Astrocyte of the hippocampus (primary cell): Measurements from ENCODE around the gene SCAP.
A peak's percentile ranks its signal among the peaks of the same experiment; 100 is the strongest.

Experiments
- DNase-seq: peaks from one replicate; pipeline ENCODE4 v3.0.0; 2011; ENCODE audit warnings: low read depth, low spot score

Gene SCAP

GRCh38 chr3:47366833-47367232 lies 108.9 kb downstream of the SCAP start:
- DNase-seq: no peak

- DNase-seq: peak; percentile 81
These were observed 110.3 kb downstream of the SCAP start for GRCh38 chr3:47365213-47366153.
